Urothelium cell line (cell line): ENCODE measurements around the gene NFIA.

Experiments
- DNase-seq: peaks from one replicate; pipeline ENCODE4 v3.0.0; 2011; ENCODE audit warnings: low spot score, mixed read lengths
- FAIRE-seq: peaks from 2 replicates; lab custom pipeline; 2011; peaks lifted over from hg19 to GRCh38; lab: Jason Lieb, UNC

The NFIA gene

GRCh38 chr1:61344696-61345095 lies 262.3 kb downstream of the NFIA start:
- DNase-seq: no peak
- FAIRE-seq: no peak

- DNase-seq: no peak
- FAIRE-seq: no peak
Observed at GRCh38 chr1:61348025-61348665, 265.8 kb downstream of the NFIA start.

- FAIRE-seq: no peak
- DNase-seq: no peak
Observed at GRCh38 chr1:61352845-61353435, 270.6 kb downstream of the NFIA start.

- DNase-seq: no peak
- no peak for FAIRE-seq
Observed at GRCh38 chr1:61353797-61354406, 271.5 kb downstream of the NFIA start.

- FAIRE-seq: no peak
- DNase-seq: no peak
Observed at GRCh38 chr1:61356016-61356415, 273.7 kb downstream of the NFIA start.

- FAIRE-seq: no peak
- DNase-seq: no peak
Observed at GRCh38 chr1:61356995-61357394, 274.6 kb downstream of the NFIA start.

- no peak for DNase-seq
- FAIRE-seq: no peak
Observed at GRCh38 chr1:61357539-61357938, 275.2 kb downstream of the NFIA start.

GRCh38 chr1:61358770-61359455 lies 276.6 kb downstream of the NFIA start:
- FAIRE-seq: no peak

GRCh38 chr1:61361931-61362330 lies 279.6 kb downstream of the NFIA start:
- FAIRE-seq: no peak
- DNase-seq: no peak

More at GRCh38 chr1:61358770-61359455, 276.6 kb downstream of the NFIA start:
- no peak for DNase-seq

- DNase-seq (no peak), FAIRE-seq (no peak)
Observed at GRCh38 chr1:61362351-61362750, 280.0 kb downstream of the NFIA start.

- no peak for FAIRE-seq
- DNase-seq: no peak
Observed at GRCh38 chr1:61368366-61368765, 286.0 kb downstream of the NFIA start.

GRCh38 chr1:61368876-61369275 lies 286.5 kb downstream of the NFIA start:
- DNase-seq (no peak), FAIRE-seq (no peak)

- DNase-seq (no peak), FAIRE-seq (no peak)
Observed at GRCh38 chr1:61370177-61370912, 288.0 kb downstream of the NFIA start.

GRCh38 chr1:61370913-61371279 lies 288.5 kb downstream of the NFIA start:
- DNase-seq (no peak), FAIRE-seq (no peak)

GRCh38 chr1:61372944-61373343 lies 290.6 kb downstream of the NFIA start:
- FAIRE-seq: no peak
- no peak for DNase-seq

GRCh38 chr1:61374156-61374555 lies 291.8 kb downstream of the NFIA start:
- DNase-seq (no peak), FAIRE-seq (no peak)

- FAIRE-seq: no peak
Observed at GRCh38 chr1:61375082-61375880, 292.9 kb downstream of the NFIA start.

GRCh38 chr1:61376151-61376550 lies 293.8 kb downstream of the NFIA start:
- FAIRE-seq (no peak), DNase-seq (no peak)

More at GRCh38 chr1:61375082-61375880, 292.9 kb downstream of the NFIA start:
- no peak for DNase-seq

GRCh38 chr1:61377242-61377958 lies 295.0 kb downstream of the NFIA start:
- no peak for DNase-seq
- FAIRE-seq: no peak
